H1 (cell line): ENCODE measurements around the gene RSPH9. TPM values are rescaled to one million over a fixed set of nuclear protein-coding genes. Genes with fewer than 3 reads are reported as not detected.

ENCODE experiments used
- CBX8 ChIP-seq: fragments of 300-800, 300-1000 bp; sonication (generic); IDR thresholded peaks from 2 replicates; pipeline ENCODE4 v1.7.1; 2016; ENCODE audit warnings: low read depth, low read length, borderline replicate concordance
- HDAC6 ChIP-seq: IDR thresholded peaks from one replicate; pipeline ENCODE4 v1.7.1; 2012; ENCODE audit warnings: low read depth, mild to moderate bottlenecking, inconsistent platforms, low read length, moderate library complexity
- KDM1A ChIP-seq: fragments of 200-600, 300-600 bp; sonication (generic); IDR thresholded peaks from 2 replicates; pipeline ENCODE4 v1.7.1; 2016; ENCODE audit warnings: mild to moderate bottlenecking, low read length, borderline replicate concordance
- KDM4A ChIP-seq: IDR thresholded peaks from one replicate; pipeline ENCODE4 v1.7.1; 2012; ENCODE audit warnings: low read depth, mild to moderate bottlenecking, moderate library complexity, low read length, inconsistent platforms; ENCODE audit not compliant: severe bottlenecking
- NRF1 ChIP-seq: IDR thresholded peaks from 2 replicates; pipeline ENCODE4 v1.6.1; 2011; ENCODE audit warnings: mild to moderate bottlenecking, low read depth, low read length, improper control_type of control experiment
- POLR2AphosphoS5 ChIP-seq: IDR thresholded peaks from 2 replicates; pipeline ENCODE4 v1.6.1; 2011; ENCODE audit warnings: low read depth, low read length
- RXRA ChIP-seq: IDR thresholded peaks from 2 replicates; pipeline ENCODE4 v1.6.1; 2011; ENCODE audit warnings: low read depth, mild to moderate bottlenecking, low read length, moderate library complexity; ENCODE audit not compliant: insufficient read depth
- TAF7 ChIP-seq: optimal IDR thresholded peaks from 2 replicates; pipeline ENCODE3; 2011; ENCODE audit warnings: low read depth, mild to moderate bottlenecking, inconsistent platforms, low read length, moderate library complexity, borderline replicate concordance
- TBP ChIP-seq: IDR thresholded peaks from 2 replicates; pipeline ENCODE4 v1.6.1; 2011; ENCODE audit warnings: low read depth, low read length, improper control_type of control experiment
- polyA plus RNA-seq, 7 experiments: library from polyadenylated mRNA; depleted of rRNA in 3 of 7; stranded (reverse) in 5 of 7; unstranded in 2 of 7; fragments of >200 nt in 5 of 7; fragments of 200-250 nt in 2 of 7; gene quantifications; 1 replicate in 5 of 7; 2 replicates in 1 of 7; 4 replicates in 1 of 7; pipeline versions ENCODE4 v1.2.1 to v1.2.3, GENCODE V29; 2011 to 2013; ENCODE audit warnings: missing spikeins in 2 of 7, mixed read lengths in 2 of 7
- total RNA-seq: library from RNA; stranded (reverse); fragmentation: NEBNext Ultra II Directional; extraction: Animal tissue kit (Norgen Biotek cat#: 25700); gene quantifications from 2 replicates; pipeline ENCODE4 v1.2.1, GENCODE V29; 2021
- TF ChIP-seq, protein P1 (sequence below): fragments of 300-600 bp; sonication (generic); IDR thresholded peaks from 2 replicates; pipeline ENCODE4 v1.7.1; 2012; ENCODE audit warnings: low read length, moderate library complexity, mild to moderate bottlenecking, inconsistent platforms; ENCODE audit not compliant: insufficient replicate concordance

RSPH9 gene
- total and polyA plus RNA-seq, 2 of the 8 experiments (the other 6 are each of a cell fraction or from before 2014, with no cell fraction given): 0.15 to 0.23 TPM

DNA sequence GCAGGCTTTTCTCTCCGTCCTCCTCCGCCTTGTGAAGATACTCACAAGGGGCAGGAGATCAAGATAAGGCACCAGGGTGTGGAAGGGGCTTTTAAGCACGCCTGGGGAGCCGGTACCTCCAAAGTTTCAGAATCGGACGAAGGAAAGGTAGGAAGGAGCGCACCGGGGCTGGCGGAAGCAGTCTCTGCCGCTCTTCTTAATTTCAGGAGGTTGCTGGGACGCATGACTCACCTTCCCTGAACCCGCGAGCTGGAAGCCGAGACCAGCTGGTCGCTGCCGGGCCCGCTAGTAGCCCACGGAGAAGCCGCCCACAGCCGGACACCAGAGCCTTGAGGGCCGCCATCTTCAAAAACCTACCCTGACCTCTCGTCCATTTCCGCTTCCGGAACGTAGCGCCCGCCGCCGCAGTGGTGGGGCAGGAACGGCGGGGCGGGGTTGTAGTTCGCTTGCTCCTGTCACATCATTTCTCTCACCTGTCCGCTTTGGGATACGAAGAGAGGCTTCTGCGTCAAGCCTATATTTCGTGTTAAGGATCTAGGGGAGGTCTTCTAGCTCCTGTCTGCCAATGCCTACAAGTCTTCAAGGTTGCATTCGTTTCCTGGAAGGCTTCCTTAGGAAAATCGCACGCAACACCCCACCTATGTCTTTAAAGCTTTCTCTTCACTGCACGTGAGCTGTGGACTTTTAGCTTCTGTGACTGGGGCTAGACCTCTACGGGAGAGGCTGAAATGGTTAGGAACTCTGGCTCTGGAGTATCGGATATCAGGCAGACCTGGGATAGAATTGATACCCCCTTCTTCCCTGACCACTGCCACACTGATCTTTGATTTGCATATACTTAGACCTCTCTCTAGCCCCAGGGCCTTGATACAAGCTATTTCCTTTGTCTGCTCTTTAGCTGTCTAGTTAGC lies 42.9 kb downstream of the RSPH9 start, which contains the start of gene MRPS18A (continued):
- TF ChIP-seq, protein P1, sequence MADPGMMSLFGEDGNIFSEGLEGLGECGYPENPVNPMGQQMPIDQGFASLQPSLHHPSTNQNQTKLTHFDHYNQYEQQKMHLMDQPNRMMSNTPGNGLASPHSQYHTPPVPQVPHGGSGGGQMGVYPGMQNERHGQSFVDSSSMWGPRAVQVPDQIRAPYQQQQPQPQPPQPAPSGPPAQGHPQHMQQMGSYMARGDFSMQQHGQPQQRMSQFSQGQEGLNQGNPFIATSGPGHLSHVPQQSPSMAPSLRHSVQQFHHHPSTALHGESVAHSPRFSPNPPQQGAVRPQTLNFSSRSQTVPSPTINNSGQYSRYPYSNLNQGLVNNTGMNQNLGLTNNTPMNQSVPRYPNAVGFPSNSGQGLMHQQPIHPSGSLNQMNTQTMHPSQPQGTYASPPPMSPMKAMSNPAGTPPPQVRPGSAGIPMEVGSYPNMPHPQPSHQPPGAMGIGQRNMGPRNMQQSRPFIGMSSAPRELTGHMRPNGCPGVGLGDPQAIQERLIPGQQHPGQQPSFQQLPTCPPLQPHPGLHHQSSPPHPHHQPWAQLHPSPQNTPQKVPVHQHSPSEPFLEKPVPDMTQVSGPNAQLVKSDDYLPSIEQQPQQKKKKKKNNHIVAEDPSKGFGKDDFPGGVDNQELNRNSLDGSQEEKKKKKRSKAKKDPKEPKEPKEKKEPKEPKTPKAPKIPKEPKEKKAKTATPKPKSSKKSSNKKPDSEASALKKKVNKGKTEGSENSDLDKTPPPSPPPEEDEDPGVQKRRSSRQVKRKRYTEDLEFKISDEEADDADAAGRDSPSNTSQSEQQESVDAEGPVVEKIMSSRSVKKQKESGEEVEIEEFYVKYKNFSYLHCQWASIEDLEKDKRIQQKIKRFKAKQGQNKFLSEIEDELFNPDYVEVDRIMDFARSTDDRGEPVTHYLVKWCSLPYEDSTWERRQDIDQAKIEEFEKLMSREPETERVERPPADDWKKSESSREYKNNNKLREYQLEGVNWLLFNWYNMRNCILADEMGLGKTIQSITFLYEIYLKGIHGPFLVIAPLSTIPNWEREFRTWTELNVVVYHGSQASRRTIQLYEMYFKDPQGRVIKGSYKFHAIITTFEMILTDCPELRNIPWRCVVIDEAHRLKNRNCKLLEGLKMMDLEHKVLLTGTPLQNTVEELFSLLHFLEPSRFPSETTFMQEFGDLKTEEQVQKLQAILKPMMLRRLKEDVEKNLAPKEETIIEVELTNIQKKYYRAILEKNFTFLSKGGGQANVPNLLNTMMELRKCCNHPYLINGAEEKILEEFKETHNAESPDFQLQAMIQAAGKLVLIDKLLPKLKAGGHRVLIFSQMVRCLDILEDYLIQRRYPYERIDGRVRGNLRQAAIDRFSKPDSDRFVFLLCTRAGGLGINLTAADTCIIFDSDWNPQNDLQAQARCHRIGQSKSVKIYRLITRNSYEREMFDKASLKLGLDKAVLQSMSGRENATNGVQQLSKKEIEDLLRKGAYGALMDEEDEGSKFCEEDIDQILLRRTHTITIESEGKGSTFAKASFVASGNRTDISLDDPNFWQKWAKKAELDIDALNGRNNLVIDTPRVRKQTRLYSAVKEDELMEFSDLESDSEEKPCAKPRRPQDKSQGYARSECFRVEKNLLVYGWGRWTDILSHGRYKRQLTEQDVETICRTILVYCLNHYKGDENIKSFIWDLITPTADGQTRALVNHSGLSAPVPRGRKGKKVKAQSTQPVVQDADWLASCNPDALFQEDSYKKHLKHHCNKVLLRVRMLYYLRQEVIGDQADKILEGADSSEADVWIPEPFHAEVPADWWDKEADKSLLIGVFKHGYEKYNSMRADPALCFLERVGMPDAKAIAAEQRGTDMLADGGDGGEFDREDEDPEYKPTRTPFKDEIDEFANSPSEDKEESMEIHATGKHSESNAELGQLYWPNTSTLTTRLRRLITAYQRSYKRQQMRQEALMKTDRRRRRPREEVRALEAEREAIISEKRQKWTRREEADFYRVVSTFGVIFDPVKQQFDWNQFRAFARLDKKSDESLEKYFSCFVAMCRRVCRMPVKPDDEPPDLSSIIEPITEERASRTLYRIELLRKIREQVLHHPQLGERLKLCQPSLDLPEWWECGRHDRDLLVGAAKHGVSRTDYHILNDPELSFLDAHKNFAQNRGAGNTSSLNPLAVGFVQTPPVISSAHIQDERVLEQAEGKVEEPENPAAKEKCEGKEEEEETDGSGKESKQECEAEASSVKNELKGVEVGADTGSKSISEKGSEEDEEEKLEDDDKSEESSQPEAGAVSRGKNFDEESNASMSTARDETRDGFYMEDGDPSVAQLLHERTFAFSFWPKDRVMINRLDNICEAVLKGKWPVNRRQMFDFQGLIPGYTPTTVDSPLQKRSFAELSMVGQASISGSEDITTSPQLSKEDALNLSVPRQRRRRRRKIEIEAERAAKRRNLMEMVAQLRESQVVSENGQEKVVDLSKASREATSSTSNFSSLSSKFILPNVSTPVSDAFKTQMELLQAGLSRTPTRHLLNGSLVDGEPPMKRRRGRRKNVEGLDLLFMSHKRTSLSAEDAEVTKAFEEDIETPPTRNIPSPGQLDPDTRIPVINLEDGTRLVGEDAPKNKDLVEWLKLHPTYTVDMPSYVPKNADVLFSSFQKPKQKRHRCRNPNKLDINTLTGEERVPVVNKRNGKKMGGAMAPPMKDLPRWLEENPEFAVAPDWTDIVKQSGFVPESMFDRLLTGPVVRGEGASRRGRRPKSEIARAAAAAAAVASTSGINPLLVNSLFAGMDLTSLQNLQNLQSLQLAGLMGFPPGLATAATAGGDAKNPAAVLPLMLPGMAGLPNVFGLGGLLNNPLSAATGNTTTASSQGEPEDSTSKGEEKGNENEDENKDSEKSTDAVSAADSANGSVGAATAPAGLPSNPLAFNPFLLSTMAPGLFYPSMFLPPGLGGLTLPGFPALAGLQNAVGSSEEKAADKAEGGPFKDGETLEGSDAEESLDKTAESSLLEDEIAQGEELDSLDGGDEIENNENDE: no peak
- TF ChIP-seq NRF1 (no peak), KDM1A (no peak), RXRA (no peak), TAF7 (no peak), CBX8 (no peak), POLR2AphosphoS5 (peak; percentile 59), HDAC6 (no peak), TBP (peak; percentile 71), KDM4A (peak; percentile 54)
